Body of pancreas (tissue), 4 donors: ENCODE measurements around the gene IER5L. TPM values are rescaled to one million over a fixed set of nuclear protein-coding genes. Genes with fewer than 3 reads are reported as not detected.

Source experiments
- ATAC-seq: fragments of 150-250 bp; one replicate; pipeline ENCODE4 v1.9.1; 2016
- DNase-seq, 4 donors: peaks; one replicate each; pipeline ENCODE4 v3.0.0-alpha.2; 2019
- H3K27ac ChIP-seq, 4 donors: fragments of 200-600 bp; sonication (generic); 1 replicate in 3 of 4; 2 replicates in 1 of 4; pipeline versions ENCODE4 v1.5.1 to v1.6.1; 2016 to 2019; ENCODE audit warnings: mild to moderate bottlenecking in 1 of 4, mixed read lengths in 1 of 4, moderate library complexity in 1 of 4
- H3K27me3 ChIP-seq, 2 donors: fragments of 200-600 bp; sonication (generic); one replicate each; pipeline ENCODE4 v1.6.0; 2016; ENCODE audit warnings: mild to moderate bottlenecking in 1 of 2
- H3K36me3 ChIP-seq, 2 donors: fragments of 200-600 bp; sonication (generic); replicated peaks in 1 of 2; 2 replicates each; pipeline ENCODE4 v1.5.1; 2016; ENCODE audit warnings: low read depth in 2 of 2; ENCODE audit not compliant: insufficient read depth in 1 of 2
- H3K4me1 ChIP-seq: fragments of 200-600 bp; sonication (generic); one replicate; pipeline ENCODE4 v1.6.0; 2016
- H3K4me3 ChIP-seq, 2 donors: fragments of 200-600 bp; sonication (generic); 1 replicate in 1 of 2; 2 replicates in 1 of 2; pipeline ENCODE4 v1.5.1; 2016 to 2019
- H3K9me3 ChIP-seq, 3 donors: fragments of 200-600 bp; sonication (generic); 1 replicate in 2 of 3; 2 replicates in 1 of 3; pipeline ENCODE4 v1.5.1; 2016
- CTCF ChIP-seq, 7 experiments: fragments of 450-650 bp in 4 of 7; fragments of 200-600 bp in 3 of 7; sonication (generic) in 3 of 7; IDR thresholded peaks; one replicate each; pipeline ENCODE4 v1.5.1; 2016 to 2019; ENCODE audit warnings: antibody characterized with exemption in 7 of 7
- POLR2A ChIP-seq, 3 donors: fragments of 450-650 bp; IDR thresholded peaks; one replicate each; pipeline ENCODE4 v1.6.1; 2016; ENCODE audit warnings: antibody characterized with exemption in 3 of 3, mild to moderate bottlenecking in 2 of 3
- WGBS, 2 donors: methylation state at CpG; one replicate each; pipeline ENCODE4 v1.1.5; 2017; 5-methylcytosine and 5-hydroxymethylcytosine counted together
- intact Hi-C: fragments of 100-400 bp; cut with DNase I; formaldehyde crosslinking; loops from one replicate; pipeline ENCODE4 v1.15.1; 2023
- total RNA-seq, 2 donors: library from RNA; depleted of rRNA; stranded (reverse); fragments of >200 nt; gene quantifications; one replicate each; pipeline ENCODE4 v1.1.0, GENCODE V29; 2016

The IER5L gene
- total RNA-seq, 2 donors from 2014 or later = 3.0 to 4.4 TPM

- TF ChIP-seq CTCF (IDR thresholded peaks at IDR 0.05) (no peak), POLR2A (IDR thresholded peaks at IDR 0.05) (no peak)
- ATAC-seq (no peak), DNase-seq (no peak)
- Histone ChIP-seq H3K36me3 (no peaks in the 10 kb centered on the region), H3K4me3 (peak overlapping the region in 1 of 2 donors; percentile 45), H3K9me3 (no peaks in the 10 kb centered on the region), H3K4me1 (peaks cover 42% of the 10 kb centered on the region), H3K27me3 (no peaks in the 10 kb centered on the region), H3K27ac (peak overlapping the region in 3 of 4 donors; percentile 93 to 98 (median 97))
- intact Hi-C loops = loop anchor here (2.0 to 10.0 kb wide), 2 partner anchors 31 to 331 kb away; no protein-coding TSS in a partner anchor
- 23 to 45% methylated on average over 13 to 29 of the region's 29 CpGs for WGBS, 2 donors
These were observed 4.6 kb downstream of the IER5L start for GRCh38 chr9:129173296-129174101.

GRCh38 chr9:129172816-129173215 is 5.2 kb downstream of the IER5L start:
- WGBS, 2 donors = 32 to 62% methylated on average over 2 to 5 of the region's 5 CpGs
- TF ChIP-seq POLR2A (IDR thresholded peaks at IDR 0.05) (no peak), CTCF (IDR thresholded peaks at IDR 0.05) (no peak)
- no peak overlapping the region for H3K4me3 ChIP-seq
- no peaks in the 10 kb centered on the region for H3K9me3 ChIP-seq
- no peaks in the 10 kb centered on the region for H3K36me3 ChIP-seq
- ATAC-seq (no peak), DNase-seq (no peak)
- intact Hi-C loops = loop anchor here (2.0 to 10.0 kb wide), 2 partner anchors 30 to 332 kb away; no protein-coding TSS in a partner anchor
- no peaks in the 10 kb centered on the region for H3K27me3 ChIP-seq
- peak overlapping the region in 3 of 4 donors; percentile 18 to 93 (median 30) for H3K27ac ChIP-seq
- peaks cover 46% of the 10 kb centered on the region for H3K4me1 ChIP-seq

- intact Hi-C loops = loop anchor here (2.0 to 10.0 kb wide), 2 partner anchors 29 to 333 kb away; no protein-coding TSS in a partner anchor
- TF ChIP-seq POLR2A (IDR thresholded peaks at IDR 0.05) = no peak
- TF ChIP-seq CTCF (IDR thresholded peaks at IDR 0.05) = no peak
- no peak overlapping the region for H3K4me3 ChIP-seq
- no peaks in the 10 kb centered on the region for H3K27me3 ChIP-seq
- peak overlapping the region; percentile 18 to 93 (median 34) for H3K27ac ChIP-seq
- DNase-seq = no peak
- no peak for ATAC-seq
- H3K36me3 ChIP-seq = no peaks in the 10 kb centered on the region
- no peaks in the 10 kb centered on the region for H3K9me3 ChIP-seq
- H3K4me1 ChIP-seq = peaks cover 52% of the 10 kb centered on the region
- 31 to 34% methylated on average over 7 of the region's 7 CpGs for WGBS, 2 donors
These were observed 5.9 kb downstream of the IER5L start for GRCh38 chr9:129171993-129172751.

- intact Hi-C loops = loop anchor here (10.0 kb wide), 1 partner anchor 335 kb away; no protein-coding TSS in a partner anchor
- no peak for ATAC-seq
- no peak for DNase-seq
- WGBS, 2 donors = 72 to 75% methylated on average over 6 of the region's 6 CpGs
- H3K27ac ChIP-seq = no peak overlapping the region
- no peaks in the 10 kb centered on the region for H3K27me3 ChIP-seq
- H3K9me3 ChIP-seq = no peaks in the 10 kb centered on the region
- H3K4me1 ChIP-seq = peaks cover 54% of the 10 kb centered on the region
- TF ChIP-seq POLR2A (IDR thresholded peaks at IDR 0.05) = no peak
- TF ChIP-seq CTCF (IDR thresholded peaks at IDR 0.05) = no peak
- no peak overlapping the region for H3K4me3 ChIP-seq
- H3K36me3 ChIP-seq = no peaks in the 10 kb centered on the region
These were observed 7.8 kb downstream of the IER5L start for GRCh38 chr9:129170229-129170628.
